H9 (cell line): ENCODE results near the gene SBK1. TPM values are rescaled to one million over a fixed set of nuclear protein-coding genes. Genes with fewer than 3 reads are reported as not detected.

Experiments used
- DNase-seq: peaks from one replicate; pipeline ENCODE4 v3.0.0-alpha.2; 2017
- H2AFZ ChIP-seq: one replicate; pipeline ENCODE4 v1.6.1; 2013; ENCODE audit warnings: mild to moderate bottlenecking, low read length, control low read depth, moderate library complexity
- H2AK5ac ChIP-seq: 2 replicates; pipeline ENCODE4 v1.6.1; 2013; ENCODE audit warnings: low read length, control low read depth, mixed read lengths; ENCODE audit not compliant: insufficient read length
- H2BK120ac ChIP-seq: one replicate; pipeline ENCODE4 v1.6.1; 2013; ENCODE audit warnings: low read depth, mild to moderate bottlenecking, low read length, control low read depth, inconsistent platforms; ENCODE audit not compliant: poor library complexity, severe bottlenecking
- H2BK12ac ChIP-seq: 2 replicates; pipeline ENCODE4 v1.6.1; 2013; ENCODE audit warnings: low read length, control low read depth, mixed read lengths, low read depth; ENCODE audit not compliant: insufficient read length
- H2BK15ac ChIP-seq: 2 replicates; pipeline ENCODE4 v1.6.1; 2013; ENCODE audit warnings: low read depth, low read length, control low read depth
- H2BK20ac ChIP-seq: one replicate; pipeline ENCODE4 v1.6.1; 2013; ENCODE audit warnings: low read depth, mild to moderate bottlenecking, low read length, control low read depth, inconsistent platforms; ENCODE audit not compliant: poor library complexity, severe bottlenecking
- H2BK5ac ChIP-seq: 2 replicates; pipeline ENCODE4 v1.6.1; 2013; ENCODE audit warnings: low read length, control low read depth, mixed read lengths; ENCODE audit not compliant: insufficient read length
- H3K14ac ChIP-seq: 2 replicates; pipeline ENCODE4 v1.6.1; 2013; ENCODE audit warnings: low read length, control low read depth; ENCODE audit not compliant: insufficient read depth
- H3K18ac ChIP-seq: 2 replicates; pipeline ENCODE4 v1.6.1; 2013; ENCODE audit warnings: low read depth, mild to moderate bottlenecking, mixed read lengths, low read length, control low read depth; ENCODE audit not compliant: insufficient read length
- H3K23ac ChIP-seq: 2 replicates; pipeline ENCODE4 v1.6.1; 2013; ENCODE audit warnings: low read length, control low read depth, mixed read lengths, low read depth; ENCODE audit not compliant: insufficient read length
- H3K23me2 ChIP-seq: 2 replicates; pipeline ENCODE4 v1.6.1; 2013; ENCODE audit warnings: low read depth, mild to moderate bottlenecking, mixed read lengths, low read length, control low read depth; ENCODE audit not compliant: insufficient read length, poor library complexity, severe bottlenecking
- H3K27ac ChIP-seq: 2 replicates; pipeline ENCODE4 v1.5.1; 2013; ENCODE audit warnings: low read length, control low read depth, mixed read lengths, low read depth; ENCODE audit not compliant: insufficient read length
- H3K27me3 ChIP-seq: 2 replicates; pipeline ENCODE4 v1.6.1; 2013; ENCODE audit warnings: low read length, control low read depth, inconsistent platforms; ENCODE audit not compliant: insufficient read depth
- H3K4ac ChIP-seq: 2 replicates; pipeline ENCODE4 v1.6.1; 2013; ENCODE audit warnings: low read depth, mild to moderate bottlenecking, control low read depth, inconsistent platforms, low read length, moderate library complexity
- H3K4me1 ChIP-seq: 2 replicates; pipeline ENCODE4 v1.6.1; 2013; ENCODE audit warnings: low read length, control low read depth, inconsistent platforms; ENCODE audit not compliant: insufficient read depth
- H3K4me2 ChIP-seq: 2 replicates; pipeline ENCODE4 v1.6.1; 2013; ENCODE audit warnings: low read length, control low read depth, mixed read lengths; ENCODE audit not compliant: insufficient read length, insufficient read depth
- H3K56ac ChIP-seq: 2 replicates; pipeline ENCODE4 v1.6.1; 2013; ENCODE audit warnings: low read depth, mild to moderate bottlenecking, mixed read lengths, low read length, control low read depth; ENCODE audit not compliant: insufficient read length
- H3K79me1 ChIP-seq: 2 replicates; pipeline ENCODE4 v1.6.1; 2013; ENCODE audit warnings: low read depth, mild to moderate bottlenecking, moderate library complexity, low read length, control low read depth, inconsistent platforms; ENCODE audit not compliant: insufficient read depth, poor library complexity, severe bottlenecking
- H3K79me2 ChIP-seq: 2 replicates; pipeline ENCODE4 v1.6.1; 2013; ENCODE audit warnings: low read length, control low read depth, inconsistent platforms; ENCODE audit not compliant: insufficient read depth
- H3K9ac ChIP-seq: 2 replicates; pipeline ENCODE4 v1.6.1; 2013; ENCODE audit warnings: low read length, control low read depth, mixed read lengths; ENCODE audit not compliant: insufficient read length; ENCODE audit errors: extremely low read depth
- H3K9me3 ChIP-seq: one replicate; pipeline ENCODE4 v1.6.1; 2013; ENCODE audit warnings: low read depth, low read length, inconsistent platforms; ENCODE audit not compliant: control insufficient read depth
- H3T11ph ChIP-seq: one replicate; pipeline ENCODE4 v1.6.1; 2013; ENCODE audit warnings: mild to moderate bottlenecking, low read length, control low read depth, inconsistent platforms
- H4K20me1 ChIP-seq: one replicate; pipeline ENCODE4 v1.6.1; 2013; ENCODE audit not compliant: control insufficient read depth, insufficient read length, insufficient read depth
- H4K5ac ChIP-seq: 2 replicates; pipeline ENCODE4 v1.6.1; 2013; ENCODE audit warnings: low read depth, mild to moderate bottlenecking, mixed read lengths, low read length, control low read depth; ENCODE audit not compliant: insufficient read length
- H4K8ac ChIP-seq: replicated peaks from 2 replicates; pipeline ENCODE4 v1.6.1; 2013; ENCODE audit warnings: low read length, control low read depth, mixed read lengths, low read depth; ENCODE audit not compliant: insufficient read length
- H4K91ac ChIP-seq: 2 replicates; pipeline ENCODE4 v1.6.1; 2013; ENCODE audit warnings: low read depth, mild to moderate bottlenecking, moderate library complexity, mixed read lengths, low read length, control low read depth; ENCODE audit not compliant: insufficient read length
- H3K27ac Mint-ChIP-seq, 3 experiments: 2 replicates in 2 of 3; 3 replicates in 1 of 3; pipeline ENCODE4 v1.8.0; 2020 to 2021; ENCODE audit warnings: mixed read lengths in 3 of 3, mild to moderate bottlenecking in 1 of 3, moderate library complexity in 1 of 3
- H3K27me3 Mint-ChIP-seq: 2 replicates; pipeline ENCODE4 v1.8.0; 2021; ENCODE audit warnings: low read depth, mild to moderate bottlenecking, moderate library complexity, mixed read lengths
- H3K36me3 Mint-ChIP-seq, 3 experiments: 2 replicates in 2 of 3; 3 replicates in 1 of 3; pipeline ENCODE4 v1.8.0; 2020 to 2021; ENCODE audit warnings: low read depth in 3 of 3, mixed read lengths in 3 of 3; ENCODE audit not compliant: insufficient read depth in 1 of 3
- H3K4me1 Mint-ChIP-seq, 2 experiments: 2 replicates each; pipeline ENCODE4 v1.8.0; 2020; ENCODE audit warnings: mixed read lengths in 2 of 2
- H3K4me3 Mint-ChIP-seq, 2 experiments: 2 replicates in 1 of 2; 3 replicates in 1 of 2; pipeline ENCODE4 v1.8.0; 2020 to 2021; ENCODE audit warnings: mild to moderate bottlenecking in 2 of 2, mixed read lengths in 2 of 2, moderate library complexity in 1 of 2
- H3K9me3 Mint-ChIP-seq, 2 experiments: 2 replicates in 1 of 2; 3 replicates in 1 of 2; pipeline ENCODE4 v1.8.0; 2020; ENCODE audit warnings: mild to moderate bottlenecking in 2 of 2, mixed read lengths in 2 of 2, moderate library complexity in 1 of 2
- WGBS: extraction: QIAGEN DNeasy Blood & Tissue Kit; methylation state at CpG from one replicate; pipeline ENCODE4 v1.1.7; 2013; ENCODE audit warnings: missing lambda C conversion rate, low lambda C conversion rate, mixed read lengths; ENCODE audit not compliant: insufficient read length; ENCODE audit errors: extremely low coverage; 5-methylcytosine and 5-hydroxymethylcytosine counted together
- total RNA-seq: library from RNA; stranded (reverse); gene quantifications from 2 replicates; pipeline ENCODE4 v1.2.1, GENCODE V29; 2021
- TF ChIP-seq, protein P1 (sequence below): fragments of 200-600 bp; sonication (generic); conservative IDR thresholded peaks from 3 replicates; pipeline ENCODE4 v1.8.0; 2021; ENCODE audit warnings: antibody characterized with exemption, mild to moderate bottlenecking

SBK1 gene
- total RNA-seq, 1 experiment from 2014 or later: 65.5 TPM

DNA sequence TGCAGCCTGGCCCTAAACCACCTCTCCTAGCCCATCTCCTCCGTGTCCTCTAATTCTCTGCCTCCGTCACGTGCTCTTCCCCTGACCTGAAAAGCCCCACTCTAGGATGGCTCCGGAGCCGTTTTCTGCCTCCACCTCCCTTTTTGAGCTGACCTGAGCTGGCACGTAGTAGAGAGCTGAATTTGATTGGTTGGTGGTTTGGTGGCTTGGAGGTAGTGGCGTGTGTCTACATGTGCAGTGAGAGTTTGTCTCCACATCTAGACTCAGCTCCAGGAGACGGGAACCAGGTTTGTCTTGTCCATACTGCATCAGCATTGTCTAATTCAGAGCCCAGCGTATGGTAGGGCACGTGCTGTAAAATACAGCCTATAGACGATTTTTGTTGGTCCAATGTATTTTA, 3.0 kb downstream of the SBK1 start:
- H3K18ac ChIP-seq: no peak overlapping the region
- no peak overlapping the region for H2BK12ac ChIP-seq
- peak overlapping the region in 2 of 3 experiments; percentile 24 to 92; a peak in 4 of 7 replicates for H3K27ac Mint-ChIP-seq
- no peak overlapping the region for H3K14ac ChIP-seq
- no peak overlapping the region for H3K23ac ChIP-seq
- no peak overlapping the region for H4K5ac ChIP-seq
- TF ChIP-seq, protein P1, sequence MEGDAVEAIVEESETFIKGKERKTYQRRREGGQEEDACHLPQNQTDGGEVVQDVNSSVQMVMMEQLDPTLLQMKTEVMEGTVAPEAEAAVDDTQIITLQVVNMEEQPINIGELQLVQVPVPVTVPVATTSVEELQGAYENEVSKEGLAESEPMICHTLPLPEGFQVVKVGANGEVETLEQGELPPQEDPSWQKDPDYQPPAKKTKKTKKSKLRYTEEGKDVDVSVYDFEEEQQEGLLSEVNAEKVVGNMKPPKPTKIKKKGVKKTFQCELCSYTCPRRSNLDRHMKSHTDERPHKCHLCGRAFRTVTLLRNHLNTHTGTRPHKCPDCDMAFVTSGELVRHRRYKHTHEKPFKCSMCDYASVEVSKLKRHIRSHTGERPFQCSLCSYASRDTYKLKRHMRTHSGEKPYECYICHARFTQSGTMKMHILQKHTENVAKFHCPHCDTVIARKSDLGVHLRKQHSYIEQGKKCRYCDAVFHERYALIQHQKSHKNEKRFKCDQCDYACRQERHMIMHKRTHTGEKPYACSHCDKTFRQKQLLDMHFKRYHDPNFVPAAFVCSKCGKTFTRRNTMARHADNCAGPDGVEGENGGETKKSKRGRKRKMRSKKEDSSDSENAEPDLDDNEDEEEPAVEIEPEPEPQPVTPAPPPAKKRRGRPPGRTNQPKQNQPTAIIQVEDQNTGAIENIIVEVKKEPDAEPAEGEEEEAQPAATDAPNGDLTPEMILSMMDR: no peak
- peaks cover 16% of the 10 kb centered on the region for H3K23me2 ChIP-seq
- H3K4me1 ChIP-seq: peaks cover 9% of the 10 kb centered on the region; the same call in 1 of the 2 replicates
- no peak overlapping the region for H2BK15ac ChIP-seq
- no peak overlapping the region for H3K27ac ChIP-seq
- no peaks in the 10 kb centered on the region; the same call in 1 of the 2 replicates for H3K27me3 Mint-ChIP-seq
- H2AK5ac ChIP-seq: no peak overlapping the region
- H4K91ac ChIP-seq: no peak overlapping the region
- no peak overlapping the region for H3T11ph ChIP-seq
- peaks cover 50 to 54% of the 10 kb centered on the region in 2 experiments for H3K4me1 Mint-ChIP-seq
- H2BK20ac ChIP-seq: no peak overlapping the region
- WGBS: no CpG with 5 or more reads among the region's 11 CpGs
- H3K9ac ChIP-seq: no peak overlapping the region
- H2BK5ac ChIP-seq: no peak overlapping the region
- no peak for DNase-seq
- H3K79me1 ChIP-seq: peaks cover 24% of the 10 kb centered on the region
- peak overlapping the region; percentile 94 to 98 for H3K4me3 Mint-ChIP-seq
- no peak overlapping the region for H2AFZ ChIP-seq
- no peak overlapping the region for H3K4me2 ChIP-seq
- H4K8ac ChIP-seq: no peak overlapping the region
- peaks cover 16 to 37% (median 27%) of the 10 kb centered on the region in 3 experiments for H3K36me3 Mint-ChIP-seq
- no peak overlapping the region for H2BK120ac ChIP-seq
- H4K20me1 ChIP-seq: peaks cover 4% of the 10 kb centered on the region
- H3K4ac ChIP-seq: no peak overlapping the region
- no peaks in the 10 kb centered on the region for H3K27me3 ChIP-seq
- H3K79me2 ChIP-seq: peaks cover 33% of the 10 kb centered on the region; the same call in 1 of the 2 replicates
- no peaks in the 10 kb centered on the region for H3K9me3 ChIP-seq
- no peak overlapping the region for H3K56ac ChIP-seq
- no peaks in the 10 kb centered on the region for H3K9me3 Mint-ChIP-seq
